Measurements from ENCODE around the gene MYPN. TPM values are rescaled to one million over a fixed set of nuclear protein-coding genes. Genes with fewer than 3 reads are reported as not detected.
"Not testable (repeated sequence)": the region's sequence is repeated elsewhere in the genome, so short reads cannot be mapped to it uniquely, and the experiment has no call there.

Gene MYPN
- total RNA-seq: 1.1 and 3.7 TPM in 2 replicates

GRCh38 chr10:68109331-68109730, at the start of gene MYPN:
Gene MYPN, plus strand, starts transcription at chr10:68109488. Its CDS starts 11,951 bp downstream, at chr10:68121439.
- no peak for DNase-seq (ENCODE audit: extremely low read depth, low read depth, low spot score)

- DNase-seq (ENCODE audit: extremely low read depth, low read depth, low spot score): no peak
These were observed 42.3 kb upstream of the MYPN start for GRCh38 chr10:68067029-68067428.

- DNase-seq (ENCODE audit: extremely low read depth, low read depth, low spot score): no peak
These were observed 41.8 kb upstream of the MYPN start for GRCh38 chr10:68067508-68067907.

GRCh38 chr10:68073631-68074030, 35.7 kb upstream of the MYPN start:
- no peak for DNase-seq (ENCODE audit: extremely low read depth, low read depth, low spot score)

DNA sequence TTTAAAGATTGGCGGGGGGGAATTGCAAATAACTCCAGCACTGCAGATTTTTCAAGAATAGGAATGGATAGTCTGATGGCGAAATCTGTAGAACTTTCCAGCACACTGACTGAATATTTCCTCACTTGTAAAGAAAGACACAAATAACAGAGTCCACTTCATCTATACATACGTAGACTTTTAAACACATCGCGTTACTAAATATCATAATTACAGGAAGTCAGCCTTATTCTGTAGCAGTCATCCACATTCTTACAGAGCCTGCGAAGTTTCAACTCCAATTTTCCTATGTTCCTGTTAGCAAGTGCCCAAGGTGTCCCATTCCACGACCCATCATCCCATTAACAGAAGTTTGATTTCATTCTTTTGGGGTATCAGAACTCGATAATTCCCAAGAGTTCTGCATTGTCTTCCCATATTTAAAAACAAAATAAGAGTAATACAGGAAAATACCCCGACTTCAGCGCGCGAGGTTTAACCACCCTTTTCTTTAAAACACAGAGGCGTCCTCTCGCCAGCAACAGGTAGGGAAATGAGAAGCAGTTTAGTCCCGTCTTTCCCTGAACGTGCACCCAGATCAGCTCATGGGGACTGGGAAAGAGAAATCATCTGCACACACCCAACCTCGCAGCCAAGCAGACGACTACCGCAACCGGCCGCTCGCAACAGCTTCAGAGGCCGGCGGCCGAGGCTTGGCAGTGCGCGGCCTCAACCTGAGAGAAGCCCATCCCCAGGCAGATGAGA, 35.1 kb upstream of the MYPN start:
- no peak for DNase-seq (ENCODE audit: extremely low read depth, low read depth, low spot score)

DNA sequence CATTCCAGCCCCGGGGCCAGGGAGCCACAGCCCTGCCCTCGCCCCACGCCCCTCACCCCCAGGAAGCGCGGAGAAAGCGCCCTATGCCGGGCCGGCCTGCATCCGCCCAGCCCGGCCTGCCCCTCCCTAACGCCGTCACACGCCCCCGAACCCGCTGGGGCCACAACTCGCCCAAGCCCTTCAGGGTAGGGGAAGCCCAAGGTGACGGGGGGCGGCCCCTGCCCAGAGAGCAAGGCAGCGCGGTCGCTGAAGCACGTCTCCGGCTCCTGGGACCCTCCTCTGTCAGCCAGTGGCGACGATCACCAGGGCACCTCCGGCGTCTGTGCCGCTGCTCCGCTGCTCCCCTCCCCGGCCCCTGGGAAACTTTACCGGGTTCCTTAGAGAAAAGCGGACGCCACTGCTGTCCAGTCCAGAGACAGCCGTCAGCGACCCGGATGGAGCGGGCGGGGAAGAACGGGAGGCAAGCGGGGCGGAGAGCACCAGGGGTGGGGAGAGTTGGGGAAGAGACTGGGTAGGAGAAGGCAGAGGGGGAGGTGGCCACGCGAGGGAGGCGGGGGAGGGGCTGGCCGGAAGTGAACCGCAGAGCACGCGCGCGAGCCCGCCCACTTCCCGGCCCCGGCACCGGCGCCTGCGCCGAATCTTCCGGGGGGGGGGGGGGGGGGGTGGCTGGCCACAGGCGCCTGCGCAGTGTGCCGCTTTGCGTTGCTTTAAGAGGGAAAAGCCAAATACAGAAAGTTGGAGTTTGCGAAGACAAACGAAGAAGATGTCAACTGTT, 34.3 kb upstream of the MYPN start, which contains the start of gene HERC4:
HERC4 (minus strand) TSS at position 509 of the 775 bp plus-strand sequence. CDS start 2,175 bp downstream, outside the sequence.
- no peak for DNase-seq (ENCODE audit: extremely low read depth, low read depth, low spot score)

- DNase-seq (ENCODE audit: extremely low read depth, low read depth, low spot score): no peak
These were observed 33.7 kb upstream of the MYPN start for GRCh38 chr10:68075550-68076004.

DNA sequence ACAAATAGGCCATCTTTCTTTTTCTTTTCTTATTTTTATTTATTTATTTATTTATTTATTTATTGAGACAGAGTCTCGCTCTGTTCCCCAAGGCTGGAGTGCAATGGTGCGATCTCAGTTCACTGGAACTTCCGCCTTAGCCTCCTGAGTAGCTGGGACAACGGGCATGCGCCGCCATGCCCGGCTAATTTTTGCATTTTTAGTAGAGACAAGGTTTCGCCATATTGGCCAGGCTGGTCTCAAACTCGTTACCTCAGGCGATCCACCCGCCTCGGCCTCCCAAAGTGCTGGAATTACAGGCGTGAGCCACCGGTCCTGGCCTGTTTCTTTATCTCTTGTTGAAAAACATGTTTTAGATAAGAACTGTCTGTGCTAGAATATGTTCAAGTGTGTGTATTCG, 33.2 kb upstream of the MYPN start:
- DNase-seq (ENCODE audit: extremely low read depth, low read depth, low spot score): not testable (repeated sequence)

- DNase-seq (ENCODE audit: extremely low read depth, low read depth, low spot score): no peak
These were observed 32.3 kb upstream of the MYPN start for GRCh38 chr10:68077026-68077425.

DNA sequence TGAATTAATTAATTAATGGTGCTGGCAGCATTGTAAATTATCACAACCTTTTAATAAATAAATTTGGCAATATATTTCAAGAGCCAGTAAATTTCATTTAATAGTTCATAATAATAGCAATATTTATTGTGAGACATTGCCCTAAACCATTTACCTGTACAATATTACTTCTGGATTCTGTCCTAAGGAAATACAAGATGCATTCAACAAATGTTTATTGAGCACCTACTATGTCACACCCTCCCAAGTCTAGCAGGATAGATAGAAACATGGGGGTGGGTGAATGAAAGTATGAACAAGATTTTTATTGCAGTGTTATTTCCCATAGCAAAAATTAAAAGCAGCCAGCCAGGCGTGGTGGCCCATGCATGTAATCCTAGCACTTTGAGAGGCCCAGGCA, 29.9 kb upstream of the MYPN start:
- no peak for DNase-seq (ENCODE audit: extremely low read depth, low read depth, low spot score)

DNA sequence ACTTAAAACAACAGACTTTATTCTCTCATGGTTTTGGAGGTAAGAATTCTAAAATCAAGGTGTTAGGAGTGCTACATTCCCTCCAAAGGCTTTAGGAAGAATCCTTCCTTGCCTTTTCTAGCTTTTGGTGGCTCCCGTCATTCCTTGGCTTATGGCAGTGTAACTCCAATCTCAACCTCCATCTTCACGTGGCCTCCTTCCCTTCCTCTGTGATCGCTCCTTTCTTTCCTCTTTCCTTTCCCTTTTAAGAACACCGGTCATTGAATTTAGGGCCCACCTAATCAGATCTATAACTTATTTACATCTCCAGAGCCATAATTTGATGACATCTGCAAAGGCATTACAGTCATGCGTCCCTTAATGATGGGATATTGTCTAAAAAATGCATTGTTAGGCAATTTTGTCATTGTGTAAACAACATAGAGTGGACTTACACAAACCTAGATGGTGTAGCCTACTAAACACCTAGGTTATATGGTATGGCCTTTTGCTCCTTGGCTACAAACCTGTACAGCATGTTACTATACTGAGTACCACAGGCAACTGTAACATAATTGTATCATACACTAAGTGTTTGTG, 28.3 kb upstream of the MYPN start:
- no peak for DNase-seq (ENCODE audit: extremely low read depth, low read depth, low spot score)

GRCh38 chr10:68081916-68082315, 27.4 kb upstream of the MYPN start:
- no peak for DNase-seq (ENCODE audit: extremely low read depth, low read depth, low spot score)

DNA sequence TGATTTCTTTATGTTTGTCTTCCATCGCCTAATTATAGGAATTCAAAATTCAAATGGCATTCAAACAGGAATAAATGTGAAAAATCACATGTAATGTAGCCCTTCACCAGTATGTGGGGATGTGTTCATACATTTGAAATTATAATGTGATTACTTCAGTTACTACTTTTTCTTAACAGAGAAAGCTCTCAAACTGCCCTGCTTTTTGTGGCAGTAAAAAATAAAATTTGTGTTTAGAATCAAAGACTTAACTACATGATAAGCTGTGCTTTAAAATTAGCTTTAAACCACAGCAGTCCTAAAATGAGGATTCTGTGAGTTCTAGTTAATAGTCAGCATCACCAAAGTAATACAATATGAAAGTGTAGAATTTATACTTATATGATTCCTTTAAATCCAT, 26.4 kb upstream of the MYPN start:
- DNase-seq (ENCODE audit: extremely low read depth, low read depth, low spot score): no peak

- no peak for DNase-seq (ENCODE audit: extremely low read depth, low read depth, low spot score)
These were observed 25.3 kb upstream of the MYPN start for GRCh38 chr10:68083953-68084352.

DNA sequence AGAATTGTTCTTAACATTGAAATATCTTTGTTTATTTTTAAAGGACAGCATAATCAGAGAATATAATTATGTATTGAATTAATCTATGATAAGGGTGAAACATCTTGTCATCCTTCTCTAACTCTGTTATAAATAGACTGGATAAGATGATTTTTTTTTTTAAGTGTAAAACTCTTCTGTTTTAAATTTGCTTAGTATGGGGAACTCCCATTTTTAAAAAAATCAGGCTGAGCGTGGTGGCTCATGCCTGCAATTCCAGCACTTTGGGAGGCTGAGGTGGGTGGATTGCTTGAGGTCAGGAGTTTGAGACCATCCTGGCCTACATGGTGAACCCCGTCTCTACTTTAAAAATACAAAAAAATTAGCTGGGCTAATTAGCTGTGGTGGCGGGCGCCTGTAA, 24.8 kb upstream of the MYPN start:
- DNase-seq (ENCODE audit: extremely low read depth, low read depth, low spot score): no peak

DNA sequence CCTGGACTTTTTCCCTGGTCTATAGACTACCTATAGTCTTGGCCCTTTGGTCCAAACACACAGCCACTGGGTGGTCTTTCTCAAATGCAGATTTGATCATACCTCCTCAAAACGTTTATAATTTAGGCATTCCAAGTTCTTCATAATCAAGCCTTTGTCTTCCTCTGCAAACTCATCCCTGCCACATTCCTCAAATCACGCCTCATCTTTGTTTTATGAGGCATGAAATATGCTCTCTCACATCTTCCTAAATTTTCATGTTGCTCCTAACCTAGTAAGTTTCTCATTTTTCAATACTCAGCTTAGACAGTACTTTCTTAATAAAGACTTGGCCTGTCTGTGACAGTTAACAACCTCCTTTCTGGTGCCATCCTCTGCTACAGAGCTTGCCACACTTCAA, 23.3 kb upstream of the MYPN start:
- no peak for DNase-seq (ENCODE audit: extremely low read depth, low read depth, low spot score)

DNA sequence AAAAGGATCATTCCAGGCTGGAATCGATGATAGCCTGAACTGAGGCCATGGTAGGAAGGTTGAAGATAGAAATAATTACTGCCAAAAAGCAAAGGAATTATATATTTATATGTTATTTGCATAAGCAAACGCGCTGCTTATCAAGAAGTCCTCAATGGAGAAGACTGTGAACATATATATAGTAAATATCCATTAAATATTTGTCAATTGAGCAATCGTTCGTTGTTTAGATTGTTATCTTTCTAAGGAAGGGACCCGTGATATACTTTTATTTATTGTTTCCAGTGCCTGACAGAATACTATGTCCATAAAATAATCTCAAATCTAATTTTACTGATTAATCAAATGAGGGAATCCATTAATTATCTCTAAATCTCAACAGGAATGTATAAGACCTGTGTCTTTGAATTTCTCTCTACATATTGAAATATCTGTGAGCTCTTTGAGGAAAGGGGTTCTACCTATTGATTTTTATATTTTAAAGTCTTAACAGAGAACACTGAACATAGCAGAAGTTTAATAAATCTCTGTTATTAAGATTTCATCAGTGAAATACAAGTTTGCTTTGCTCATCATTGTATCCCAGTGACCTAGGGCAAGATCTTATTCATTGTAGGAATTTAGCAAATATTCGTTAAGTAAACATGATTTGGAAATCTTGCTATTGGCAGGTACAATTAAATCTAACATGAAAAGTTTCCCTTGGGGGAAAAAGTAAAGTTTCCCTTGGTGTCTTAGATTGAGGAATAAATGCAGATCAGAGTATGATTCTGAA, 22.2 kb upstream of the MYPN start:
- DNase-seq (ENCODE audit: extremely low read depth, low read depth, low spot score): no peak

- DNase-seq (ENCODE audit: extremely low read depth, low read depth, low spot score): no peak
These were observed 21.4 kb upstream of the MYPN start for GRCh38 chr10:68087685-68088401.

DNA sequence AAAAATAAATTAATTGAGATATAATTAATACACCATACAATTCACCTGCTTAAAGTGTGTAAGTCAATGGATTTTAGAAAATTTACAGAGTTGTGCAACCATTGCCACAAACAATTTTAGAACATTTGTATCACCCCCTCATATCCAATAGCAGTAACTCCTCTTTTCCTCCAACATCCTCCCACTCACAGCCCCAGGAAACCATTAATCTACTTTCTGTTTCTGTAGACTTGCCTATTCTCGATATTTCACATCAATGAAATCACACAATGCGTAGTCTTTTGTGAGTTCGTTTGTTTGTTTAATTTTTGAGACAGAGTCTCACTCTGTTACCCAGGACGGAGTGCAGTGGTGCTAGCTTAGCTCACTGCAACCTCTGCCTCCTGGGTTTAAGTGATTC, 20.5 kb upstream of the MYPN start:
- DNase-seq (ENCODE audit: extremely low read depth, low read depth, low spot score): no peak

GRCh38 chr10:68090586-68090985, 18.7 kb upstream of the MYPN start:
- no peak for DNase-seq (ENCODE audit: extremely low read depth, low read depth, low spot score)
